Measurements from ENCODE around the gene AGMO. TPM values are rescaled to one million over a fixed set of nuclear protein-coding genes. Genes with fewer than 3 reads are reported as not detected.

AGMO gene
- total and polyA plus RNA-seq, 2 of the 8 experiments (the other 6 are each of a cell fraction or from before 2014, with no cell fraction given), result 0.22 to 0.45 TPM

DNA sequence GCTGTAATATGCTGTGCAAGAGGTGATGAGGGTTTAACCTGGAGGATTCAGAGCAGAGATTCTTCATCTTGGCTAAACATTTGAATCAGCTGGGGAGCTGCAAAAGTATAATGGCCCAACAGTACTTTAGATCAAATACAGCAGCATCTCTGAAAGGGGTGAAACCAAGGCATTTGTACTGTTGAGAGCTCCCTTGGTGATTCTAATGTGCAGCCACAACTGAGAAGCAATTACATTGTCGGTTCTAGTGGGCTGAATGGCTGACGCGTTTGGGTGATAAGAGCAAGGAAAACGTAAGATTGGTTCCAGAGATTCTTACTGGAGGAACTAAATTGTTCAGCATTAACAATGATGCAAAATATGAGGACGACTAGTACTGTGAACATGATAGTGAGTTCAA is 269.7 kb downstream of the AGMO start:
- no peak overlapping the region for H3K18ac ChIP-seq (ENCODE audit: extremely low read depth, low read length)
- no peaks in the 10 kb centered on the region for H3K79me1 ChIP-seq (ENCODE audit: low read depth, low read length)
- no peak overlapping the region for H3K23ac ChIP-seq (ENCODE audit: insufficient read length)
- H3K4me3 ChIP-seq (ENCODE audit: extremely low read depth in 1 of 4, insufficient read depth in 2 of 4, low read depth in 3 of 4, low read length in 4 of 4), result no peak overlapping the region
- H3K23me2 ChIP-seq (ENCODE audit: low read depth, low read length), result no peaks in the 10 kb centered on the region
- no peak overlapping the region for H2BK20ac ChIP-seq (ENCODE audit: low read length)
- 93% methylated on average over 5 of the region's 5 CpGs; no CpG with 5 or more reads in 1 of the 2 experiments for WGBS, 2 experiments (ENCODE audit: extremely low coverage in 1 of 2, insufficient coverage in 1 of 2, insufficient read length in 1 of 2, insufficient replicate concordance in 2 of 2, low coverage in 1 of 2, low lambda C conversion rate in 2 of 2, missing lambda C conversion rate in 1 of 2)
- no peak overlapping the region for H3K27ac ChIP-seq (ENCODE audit: low read depth, low read length)
- no peak overlapping the region for H3K14ac ChIP-seq (ENCODE audit: insufficient read length)
- H3K9ac ChIP-seq (replicated peaks in 1 of 4; ENCODE audit: extremely low read depth in 1 of 4, low read depth in 3 of 4, low read length in 3 of 4), result no peak overlapping the region
- no peak overlapping the region for H4K5ac ChIP-seq (ENCODE audit: insufficient read length, low read depth, low read length)
- H3K27me3 ChIP-seq (replicated peaks in 1 of 4; ENCODE audit: control insufficient read depth in 3 of 4, extremely low read depth in 1 of 4, insufficient read depth in 3 of 4, low read length in 3 of 4), result no peaks in the 10 kb centered on the region
- no peak overlapping the region for H4K8ac ChIP-seq (ENCODE audit: extremely low read depth, insufficient read depth, low read length)
- no peaks in the 10 kb centered on the region for H3K36me3 ChIP-seq (ENCODE audit: control insufficient read depth in 2 of 4, insufficient read depth in 4 of 4, low read length in 3 of 4)
- H3K79me2 ChIP-seq (ENCODE audit: control insufficient read depth in 1 of 2, insufficient read depth in 2 of 2, low read length in 2 of 2), result no peaks in the 10 kb centered on the region
- H2BK12ac ChIP-seq (ENCODE audit: low read depth, low read length), result no peak overlapping the region
- H2BK120ac ChIP-seq (replicated peaks; ENCODE audit: low read depth, low read length), result no peak overlapping the region
- H3K4me1 ChIP-seq (replicated peaks in 1 of 4; ENCODE audit: control insufficient read depth in 3 of 4, insufficient read depth in 4 of 4, low read length in 3 of 4), result no peaks in the 10 kb centered on the region
- TF ChIP-seq ZNF274 (IDR thresholded peaks at IDR 0.05; ENCODE audit: borderline replicate concordance, extremely low read depth, low read length), result no peak
- no peak for TF ChIP-seq KDM4A (IDR thresholded peaks at IDR 0.05; ENCODE audit: low read depth, low read length, severe bottlenecking)
- TF ChIP-seq, protein P1, sequence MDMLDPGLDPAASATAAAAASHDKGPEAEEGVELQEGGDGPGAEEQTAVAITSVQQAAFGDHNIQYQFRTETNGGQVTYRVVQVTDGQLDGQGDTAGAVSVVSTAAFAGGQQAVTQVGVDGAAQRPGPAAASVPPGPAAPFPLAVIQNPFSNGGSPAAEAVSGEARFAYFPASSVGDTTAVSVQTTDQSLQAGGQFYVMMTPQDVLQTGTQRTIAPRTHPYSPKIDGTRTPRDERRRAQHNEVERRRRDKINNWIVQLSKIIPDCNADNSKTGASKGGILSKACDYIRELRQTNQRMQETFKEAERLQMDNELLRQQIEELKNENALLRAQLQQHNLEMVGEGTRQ (IDR thresholded peaks at IDR 0.05; ENCODE audit: low read length), result no peak
- no peak for TF ChIP-seq CBX8 (IDR thresholded peaks at IDR 0.05; ENCODE audit: borderline replicate concordance, low read depth, low read length)
- no peak for TF ChIP-seq BCL11A (IDR thresholded peaks at IDR 0.05; ENCODE audit: low read depth in 2 of 2, low read length in 2 of 2)
- no peak overlapping the region for H2AFZ ChIP-seq (ENCODE audit: low read length)
- POLR2A ChIA-PET (ENCODE audit: partially characterized antibody), result no interaction called here
- no peak overlapping the region for H3K4ac ChIP-seq (replicated peaks; ENCODE audit: insufficient read length, low read depth, low read length)
- no peaks in the 10 kb centered on the region for H3K9me3 ChIP-seq (ENCODE audit: insufficient read depth in 2 of 2, low read depth in 1 of 2, low read length in 1 of 2)
- no peaks in the 10 kb centered on the region for H4K20me1 ChIP-seq (replicated peaks in 1 of 2; ENCODE audit: control insufficient read depth in 1 of 2, insufficient read depth in 2 of 2, low read length in 2 of 2)
- no peak overlapping the region for H4K91ac ChIP-seq (replicated peaks; ENCODE audit: insufficient read length, low read length)
- H3K4me2 ChIP-seq (ENCODE audit: insufficient read depth in 1 of 2, low read depth in 2 of 2, low read length in 2 of 2), result no peak overlapping the region
- H2AK5ac ChIP-seq (ENCODE audit: low read depth, low read length), result no peak overlapping the region
- CTCF ChIA-PET (ENCODE audit: partially characterized antibody), result interaction anchor here (0.7 to 3.4 kb wide), 8 partner anchors 8 to 320 kb away, joined by 3 to 10 read pairs (median 5); no protein-coding TSS in a partner anchor
- H2BK5ac ChIP-seq (ENCODE audit: low read depth, low read length), result no peak overlapping the region
- FAIRE-seq (no peak), DNase-seq (ENCODE audit: low read depth in 1 of 2, low spot score in 2 of 2) (no peak)
- H2BK15ac ChIP-seq (ENCODE audit: low read length), result no peak overlapping the region
- H3K56ac ChIP-seq (replicated peaks; ENCODE audit: insufficient read length, low read depth, low read length), result no peak overlapping the region
